Thyroid gland (tissue), 4 donors: ENCODE results near the gene SH3BP4.

Experiments
- CTCF ChIP-seq, 6 experiments: fragments of 200-600 bp in 3 of 6; fragments of 450-650 bp in 3 of 6; sonication (generic) in 3 of 6; IDR thresholded peaks; one replicate each; pipeline ENCODE4 v1.5.1; 2016 to 2019; ENCODE audit warnings: antibody characterized with exemption in 6 of 6, mild to moderate bottlenecking in 2 of 6, inconsistent platforms in 1 of 6, moderate library complexity in 1 of 6
- POLR2A ChIP-seq, 2 donors: fragments of 450-650 bp; IDR thresholded peaks; one replicate each; pipeline ENCODE4 v1.6.1; 2017; ENCODE audit warnings: antibody characterized with exemption in 2 of 2, mild to moderate bottlenecking in 2 of 2, moderate library complexity in 1 of 2

DNA sequence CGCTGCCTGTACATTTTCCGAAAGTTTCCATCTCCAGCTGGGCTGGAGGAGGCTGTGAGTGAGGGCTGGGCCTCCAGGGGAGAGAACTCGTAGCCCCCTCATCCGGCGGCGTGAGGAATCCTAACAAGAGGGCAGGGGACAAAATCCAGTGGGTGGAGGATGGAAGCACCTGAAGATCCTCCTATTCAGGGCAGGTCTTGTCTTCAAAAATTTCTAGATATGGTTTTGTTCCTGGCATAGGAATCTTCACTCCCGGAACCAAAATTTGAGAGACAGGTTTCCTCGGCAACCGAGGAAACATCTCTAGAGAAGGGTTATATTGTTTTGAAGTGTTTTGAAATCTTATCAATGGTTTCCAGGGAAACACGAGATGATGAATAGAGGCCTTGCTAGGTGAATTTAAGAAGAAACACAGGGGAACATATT, 136.7 kb downstream of the SH3BP4 start:
- TF ChIP-seq CTCF (IDR thresholded peaks at IDR 0.05) (no peak), POLR2A (IDR thresholded peaks at IDR 0.05) (no peak)
